Islet precursor cell (in vitro differentiated cells): ENCODE data around the gene B4GALT5.

Source experiments
- DNase-seq: peaks from one replicate; pipeline ENCODE4 v3.0.0-alpha.2; 2018

Gene B4GALT5

GRCh38 chr20:49699200-49699992, 14.3 kb downstream of the B4GALT5 start:
- DNase-seq = no peak

- peak; percentile 76 for DNase-seq
Measured at GRCh38 chr20:49698477-49698876, 15.2 kb downstream of the B4GALT5 start.

GRCh38 chr20:49697071-49697470, 16.6 kb downstream of the B4GALT5 start:
- no peak for DNase-seq

GRCh38 chr20:49696594-49696993, 17.1 kb downstream of the B4GALT5 start:
- no peak for DNase-seq

- no peak for DNase-seq
Measured at GRCh38 chr20:49695830-49696229, 17.8 kb downstream of the B4GALT5 start.

GRCh38 chr20:49694450-49695071, 19.1 kb downstream of the B4GALT5 start:
- no peak for DNase-seq

- no peak for DNase-seq
Measured at GRCh38 chr20:49693435-49694171, 20.1 kb downstream of the B4GALT5 start.

- DNase-seq = no peak
Measured at GRCh38 chr20:49692941-49693340, 20.7 kb downstream of the B4GALT5 start.

- DNase-seq = no peak
Measured at GRCh38 chr20:49691818-49692568, 21.7 kb downstream of the B4GALT5 start.

- DNase-seq = no peak
Measured at GRCh38 chr20:49690899-49691620, 22.6 kb downstream of the B4GALT5 start.

- no peak for DNase-seq
Measured at GRCh38 chr20:49687595-49688567, 25.8 kb downstream of the B4GALT5 start.

GRCh38 chr20:49685809-49686208, 27.9 kb downstream of the B4GALT5 start:
- DNase-seq = no peak

GRCh38 chr20:49685161-49685601, 28.5 kb downstream of the B4GALT5 start:
- DNase-seq = no peak

GRCh38 chr20:49684335-49684997, 29.2 kb downstream of the B4GALT5 start:
- no peak for DNase-seq

- DNase-seq = no peak
Measured at GRCh38 chr20:49682798-49683197, 30.9 kb downstream of the B4GALT5 start.

GRCh38 chr20:49682278-49682677, 31.4 kb downstream of the B4GALT5 start:
- no peak for DNase-seq

- DNase-seq = no peak
Measured at GRCh38 chr20:49681850-49682216, 31.8 kb downstream of the B4GALT5 start.

- no peak for DNase-seq
Measured at GRCh38 chr20:49680484-49680883, 33.2 kb downstream of the B4GALT5 start.

- DNase-seq = no peak
Measured at GRCh38 chr20:49679634-49680033, 34.0 kb downstream of the B4GALT5 start.
